ENCODE measurements around the gene RRP9.

- TF ChIP-seq POLR2A (IDR thresholded peaks at IDR 0.05), result no peak
- TF ChIP-seq, protein P1, sequence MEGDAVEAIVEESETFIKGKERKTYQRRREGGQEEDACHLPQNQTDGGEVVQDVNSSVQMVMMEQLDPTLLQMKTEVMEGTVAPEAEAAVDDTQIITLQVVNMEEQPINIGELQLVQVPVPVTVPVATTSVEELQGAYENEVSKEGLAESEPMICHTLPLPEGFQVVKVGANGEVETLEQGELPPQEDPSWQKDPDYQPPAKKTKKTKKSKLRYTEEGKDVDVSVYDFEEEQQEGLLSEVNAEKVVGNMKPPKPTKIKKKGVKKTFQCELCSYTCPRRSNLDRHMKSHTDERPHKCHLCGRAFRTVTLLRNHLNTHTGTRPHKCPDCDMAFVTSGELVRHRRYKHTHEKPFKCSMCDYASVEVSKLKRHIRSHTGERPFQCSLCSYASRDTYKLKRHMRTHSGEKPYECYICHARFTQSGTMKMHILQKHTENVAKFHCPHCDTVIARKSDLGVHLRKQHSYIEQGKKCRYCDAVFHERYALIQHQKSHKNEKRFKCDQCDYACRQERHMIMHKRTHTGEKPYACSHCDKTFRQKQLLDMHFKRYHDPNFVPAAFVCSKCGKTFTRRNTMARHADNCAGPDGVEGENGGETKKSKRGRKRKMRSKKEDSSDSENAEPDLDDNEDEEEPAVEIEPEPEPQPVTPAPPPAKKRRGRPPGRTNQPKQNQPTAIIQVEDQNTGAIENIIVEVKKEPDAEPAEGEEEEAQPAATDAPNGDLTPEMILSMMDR (IDR thresholded peaks at IDR 0.05), result no peak
These were observed 5.7 kb upstream of the RRP9 start for GRCh38 chr3:51947215-51947900.
